ENCODE data around the gene HACL1. TPM values are rescaled to one million over a fixed set of nuclear protein-coding genes. Genes with fewer than 3 reads are reported as not detected.

Gene HACL1
- total RNA-seq, 1 donor from 2014 or later, result 25.3 TPM

- intact Hi-C loops (cut with DNase I), result no loop called here
- DNase-seq (ENCODE audit: low spot score), result no peak
- no peak for ATAC-seq
Observed at GRCh38 chr3:15513116-15513515, 88.3 kb downstream of the HACL1 start.

DNA sequence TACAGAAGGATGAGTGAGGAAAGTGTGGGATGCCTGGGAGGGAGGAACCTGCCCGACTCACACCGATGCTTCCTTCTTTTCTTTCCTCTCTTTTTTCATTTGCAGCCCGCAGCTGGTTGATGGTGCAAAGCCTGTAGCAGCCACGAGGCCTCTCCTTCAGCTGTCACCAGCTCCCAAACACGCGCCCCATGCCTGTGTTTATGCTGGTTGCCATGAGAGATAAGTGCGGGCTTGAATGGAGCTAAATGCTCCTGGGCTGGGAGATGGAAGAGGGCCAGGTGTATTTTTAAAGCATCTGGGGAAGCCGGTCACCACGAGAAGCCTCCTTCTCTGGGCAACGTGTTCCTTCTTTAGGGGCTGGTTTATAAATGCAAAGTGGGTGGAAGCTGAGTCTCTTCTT lies 89.2 kb downstream of the HACL1 start:
- intact Hi-C loops (cut with DNase I), result no loop called here
- no peak for DNase-seq (ENCODE audit: low spot score)
- ATAC-seq, result no peak

DNA sequence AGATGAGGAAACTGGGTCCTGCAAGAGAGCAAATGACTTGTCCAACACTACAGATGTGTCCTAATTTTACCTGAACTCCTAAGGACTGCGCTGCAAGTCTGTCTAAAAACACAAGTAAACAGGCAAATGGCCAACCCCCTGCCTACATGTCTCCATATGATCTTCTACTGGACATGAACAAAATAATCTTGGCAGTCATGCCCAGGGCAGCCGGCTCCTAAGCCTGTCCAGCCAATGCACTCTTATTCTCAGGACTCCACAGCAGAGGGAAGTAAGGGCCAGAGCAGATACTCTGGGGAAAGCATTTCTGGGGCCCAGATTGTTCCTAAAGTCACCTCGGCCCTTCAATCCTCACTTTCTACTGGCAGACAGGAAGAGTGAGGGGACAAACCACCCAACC lies 90.2 kb downstream of the HACL1 start:
- DNase-seq (ENCODE audit: low spot score) (no peak), ATAC-seq (no peak)
- intact Hi-C loops (cut with DNase I), result no loop called here

Other genes with a start within 250 kb of the HACL1 start
- 21.5 TPM for gene METTL6, start 174.0 kb downstream of the HACL1 start, total RNA-seq
- gene EAF1, start 174.0 kb downstream of the HACL1 start, total RNA-seq, result 14.4 TPM
- 6.3 TPM for gene COLQ, start 79.9 kb downstream of the HACL1 start, total RNA-seq
- gene BTD, start 176 bp upstream of the HACL1 start, total RNA-seq, result 22.5 TPM
- 71.9 TPM for gene ANKRD28, start 196.4 kb upstream of the HACL1 start, total RNA-seq

Data from sciatic nerve (tissue), 2 donors.